ENCODE data around the gene USP31. TPM values are rescaled to one million over a fixed set of nuclear protein-coding genes. Genes with fewer than 3 reads are reported as not detected.

The USP31 gene
- total and polyA plus RNA-seq, 2 of the 13 experiments (the other 11 are each of a cell fraction or from before 2014, with no cell fraction given) = 22.5 to 23.3 TPM

DNA sequence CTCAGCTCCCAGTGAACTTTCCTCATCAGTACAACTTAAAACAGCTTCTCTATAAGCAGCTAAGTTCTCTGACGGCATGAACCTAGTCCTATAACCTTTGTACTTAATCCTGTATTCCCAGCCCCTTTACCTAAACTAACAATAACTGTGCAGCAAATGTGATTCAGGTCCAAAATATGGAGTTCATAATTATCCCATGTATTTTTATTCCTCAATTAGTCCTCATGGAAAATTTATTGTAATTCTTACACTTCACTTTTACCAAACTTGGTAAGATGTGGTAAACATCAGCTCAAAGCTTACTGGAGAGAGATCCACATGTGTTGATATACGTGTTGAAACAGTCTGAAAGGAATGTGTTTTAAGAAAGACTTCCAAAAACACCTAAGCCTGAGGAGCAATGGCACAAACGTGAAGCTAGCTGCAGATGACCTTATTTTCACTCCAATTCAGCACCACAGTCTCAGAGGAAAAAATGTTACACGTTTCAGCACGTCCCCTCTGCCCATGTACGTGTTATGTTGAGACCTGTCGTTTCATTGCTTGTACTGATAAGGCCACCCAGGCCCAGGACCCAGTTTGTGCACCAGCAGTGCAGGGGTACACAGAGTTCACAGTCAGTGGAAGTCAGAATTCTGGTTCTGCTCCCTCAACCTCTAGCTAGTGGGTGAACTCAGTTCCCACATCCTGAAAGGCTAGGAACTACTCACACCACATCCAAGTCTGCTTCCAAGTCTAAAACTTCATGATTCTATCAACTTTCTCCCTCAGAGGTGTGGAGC, 7.1 kb downstream of the USP31 start (continued):
- TF ChIP-seq ZNF235 (CRISPR knock-in tag; IDR thresholded peaks at IDR 0.05; ENCODE audit: borderline replicate concordance) = no peak
- TF ChIP-seq NCOA1 (CRISPR knock-in tag; IDR thresholded peaks at IDR 0.05) = no peak
- TF ChIP-seq WIZ (CRISPR knock-in tag; IDR thresholded peaks at IDR 0.05) = no peak
- no peak for TF ChIP-seq TP53 (CRISPR knock-in tag; conservative IDR thresholded peaks at IDR 0.05)
- TF ChIP-seq ZNF101 (CRISPR knock-in tag; IDR thresholded peaks at IDR 0.05; ENCODE audit: borderline replicate concordance, low read depth) = no peak
- no peak for TF ChIP-seq TRIM24 (CRISPR knock-in tag; IDR thresholded peaks at IDR 0.05)
- no peak for TF ChIP-seq RAD51 (IDR thresholded peaks at IDR 0.05; ENCODE audit: borderline replicate concordance)
- no peak for TF ChIP-seq PAF1 (CRISPR knock-in tag; IDR thresholded peaks at IDR 0.05)
- TF ChIP-seq MYC (CRISPR knock-in tag; IDR thresholded peaks at IDR 0.05; ENCODE audit: borderline replicate concordance) = no peak
- TF ChIP-seq, protein P1, sequence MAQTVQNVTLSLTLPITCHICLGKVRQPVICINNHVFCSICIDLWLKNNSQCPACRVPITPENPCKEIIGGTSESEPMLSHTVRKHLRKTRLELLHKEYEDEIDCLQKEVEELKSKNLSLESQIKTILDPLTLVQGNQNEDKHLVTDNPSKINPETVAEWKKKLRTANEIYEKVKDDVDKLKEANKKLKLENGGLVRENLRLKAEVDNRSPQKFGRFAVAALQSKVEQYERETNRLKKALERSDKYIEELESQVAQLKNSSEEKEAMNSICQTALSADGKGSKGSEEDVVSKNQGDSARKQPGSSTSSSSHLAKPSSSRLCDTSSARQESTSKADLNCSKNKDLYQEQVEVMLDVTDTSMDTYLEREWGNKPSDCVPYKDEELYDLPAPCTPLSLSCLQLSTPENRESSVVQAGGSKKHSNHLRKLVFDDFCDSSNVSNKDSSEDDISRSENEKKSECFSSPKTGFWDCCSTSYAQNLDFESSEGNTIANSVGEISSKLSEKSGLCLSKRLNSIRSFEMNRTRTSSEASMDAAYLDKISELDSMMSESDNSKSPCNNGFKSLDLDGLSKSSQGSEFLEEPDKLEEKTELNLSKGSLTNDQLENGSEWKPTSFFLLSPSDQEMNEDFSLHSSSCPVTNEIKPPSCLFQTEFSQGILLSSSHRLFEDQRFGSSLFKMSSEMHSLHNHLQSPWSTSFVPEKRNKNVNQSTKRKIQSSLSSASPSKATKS (CRISPR knock-in tag; IDR thresholded peaks at IDR 0.05) = no peak
- TF ChIP-seq, protein P2, sequence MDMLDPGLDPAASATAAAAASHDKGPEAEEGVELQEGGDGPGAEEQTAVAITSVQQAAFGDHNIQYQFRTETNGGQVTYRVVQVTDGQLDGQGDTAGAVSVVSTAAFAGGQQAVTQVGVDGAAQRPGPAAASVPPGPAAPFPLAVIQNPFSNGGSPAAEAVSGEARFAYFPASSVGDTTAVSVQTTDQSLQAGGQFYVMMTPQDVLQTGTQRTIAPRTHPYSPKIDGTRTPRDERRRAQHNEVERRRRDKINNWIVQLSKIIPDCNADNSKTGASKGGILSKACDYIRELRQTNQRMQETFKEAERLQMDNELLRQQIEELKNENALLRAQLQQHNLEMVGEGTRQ (IDR thresholded peaks at IDR 0.05; ENCODE audit: low read depth, low read length) = no peak
- TF ChIP-seq, protein P2 (CRISPR knock-in tag; IDR thresholded peaks at IDR 0.05; ENCODE audit: borderline replicate concordance) = no peak
- TF ChIP-seq, protein P3, sequence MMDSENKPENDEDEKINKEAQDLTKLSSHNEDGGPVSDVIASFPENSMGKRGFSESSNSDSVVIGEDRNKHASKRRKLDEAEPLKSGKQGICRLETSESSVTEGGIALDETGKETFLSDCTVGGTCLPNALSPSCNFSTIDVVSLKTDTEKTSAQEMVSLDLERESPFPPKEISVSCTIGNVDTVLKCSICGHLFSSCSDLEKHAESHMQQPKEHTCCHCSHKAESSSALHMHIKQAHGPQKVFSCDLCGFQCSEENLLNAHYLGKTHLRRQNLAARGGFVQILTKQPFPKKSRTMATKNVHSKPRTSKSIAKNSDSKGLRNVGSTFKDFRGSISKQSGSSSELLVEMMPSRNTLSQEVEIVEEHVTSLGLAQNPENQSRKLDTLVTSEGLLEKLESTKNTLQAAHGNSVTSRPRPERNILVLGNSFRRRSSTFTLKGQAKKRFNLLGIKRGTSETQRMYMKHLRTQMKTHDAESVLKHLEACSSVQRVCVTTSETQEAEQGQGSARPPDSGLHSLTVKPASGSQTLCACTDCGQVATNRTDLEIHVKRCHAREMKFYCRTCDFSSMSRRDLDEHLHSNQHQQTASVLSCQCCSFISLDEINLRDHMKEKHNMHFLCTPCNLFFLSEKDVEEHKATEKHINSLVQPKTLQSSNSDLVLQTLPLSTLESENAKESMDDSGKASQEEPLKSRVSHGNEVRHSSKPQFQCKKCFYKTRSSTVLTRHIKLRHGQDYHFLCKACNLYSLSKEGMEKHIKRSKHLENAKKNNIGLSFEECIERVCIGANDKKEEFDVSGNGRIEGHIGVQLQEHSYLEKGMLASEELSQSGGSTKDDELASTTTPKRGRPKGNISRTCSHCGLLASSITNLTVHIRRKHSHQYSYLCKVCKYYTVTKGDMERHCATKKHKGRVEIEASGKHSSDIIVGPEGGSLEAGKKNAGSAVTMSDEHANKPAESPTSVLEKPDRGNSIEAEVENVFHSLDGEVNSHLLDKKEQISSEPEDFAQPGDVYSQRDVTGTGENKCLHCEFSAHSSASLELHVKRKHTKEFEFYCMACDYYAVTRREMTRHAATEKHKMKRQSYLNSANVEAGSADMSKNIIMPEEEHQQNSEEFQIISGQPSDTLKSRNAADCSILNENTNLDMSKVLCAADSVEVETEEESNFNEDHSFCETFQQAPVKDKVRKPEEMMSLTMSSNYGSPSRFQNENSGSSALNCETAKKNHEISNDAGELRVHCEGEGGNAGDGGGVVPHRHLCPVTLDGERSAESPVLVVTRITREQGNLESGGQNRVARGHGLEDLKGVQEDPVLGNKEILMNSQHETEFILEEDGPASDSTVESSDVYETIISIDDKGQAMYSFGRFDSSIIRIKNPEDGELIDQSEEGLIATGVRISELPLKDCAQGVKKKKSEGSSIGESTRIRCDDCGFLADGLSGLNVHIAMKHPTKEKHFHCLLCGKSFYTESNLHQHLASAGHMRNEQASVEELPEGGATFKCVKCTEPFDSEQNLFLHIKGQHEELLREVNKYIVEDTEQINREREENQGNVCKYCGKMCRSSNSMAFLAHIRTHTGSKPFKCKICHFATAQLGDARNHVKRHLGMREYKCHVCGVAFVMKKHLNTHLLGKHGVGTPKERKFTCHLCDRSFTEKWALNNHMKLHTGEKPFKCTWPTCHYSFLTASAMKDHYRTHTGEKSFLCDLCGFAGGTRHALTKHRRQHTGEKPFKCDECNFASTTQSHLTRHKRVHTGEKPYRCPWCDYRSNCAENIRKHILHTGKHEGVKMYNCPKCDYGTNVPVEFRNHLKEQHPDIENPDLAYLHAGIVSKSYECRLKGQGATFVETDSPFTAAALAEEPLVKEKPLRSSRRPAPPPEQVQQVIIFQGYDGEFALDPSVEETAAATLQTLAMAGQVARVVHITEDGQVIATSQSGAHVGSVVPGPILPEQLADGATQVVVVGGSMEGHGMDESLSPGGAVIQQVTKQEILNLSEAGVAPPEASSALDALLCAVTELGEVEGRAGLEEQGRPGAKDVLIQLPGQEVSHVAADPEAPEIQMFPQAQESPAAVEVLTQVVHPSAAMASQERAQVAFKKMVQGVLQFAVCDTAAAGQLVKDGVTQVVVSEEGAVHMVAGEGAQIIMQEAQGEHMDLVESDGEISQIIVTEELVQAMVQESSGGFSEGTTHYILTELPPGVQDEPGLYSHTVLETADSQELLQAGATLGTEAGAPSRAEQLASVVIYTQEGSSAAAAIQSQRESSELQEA (CRISPR knock-in tag; IDR thresholded peaks at IDR 0.05; ENCODE audit: not compliant biosample characterization) = no peak
- peak; percentile 71; the same call in 1 of the 2 replicates for TF ChIP-seq ZNF451 (CRISPR knock-in tag; IDR thresholded peaks at IDR 0.05)

Data from HepG2 (cell line).